Right renal cortex interstitium (tissue), 3 donors: Measurements from ENCODE around the gene GSS. TPM values are rescaled to one million over a fixed set of nuclear protein-coding genes. Genes with fewer than 3 reads are reported as not detected.
"Not testable (repeated sequence)": the region's sequence is repeated elsewhere in the genome, so short reads cannot be mapped to it uniquely, and the experiment has no call there.

ENCODE experiments used
- DNase-seq, 3 donors: peaks; one replicate each; pipeline ENCODE4 v3.0.0-alpha.2; 2013; ENCODE audit warnings: low read depth in 3 of 3, low spot score in 2 of 3
- polyA plus RNA-seq, 3 donors: library from polyadenylated mRNA; unstranded; fragments of 120-200 nt; gene quantifications; one replicate each; pipeline ENCODE4 v1.2.1, GENCODE V29; 2013; ENCODE audit not compliant: insufficient read length in 3 of 3

The GSS gene
- polyA plus RNA-seq, 3 donors = 54.3 to 61.2 (median 56.5) TPM

DNA sequence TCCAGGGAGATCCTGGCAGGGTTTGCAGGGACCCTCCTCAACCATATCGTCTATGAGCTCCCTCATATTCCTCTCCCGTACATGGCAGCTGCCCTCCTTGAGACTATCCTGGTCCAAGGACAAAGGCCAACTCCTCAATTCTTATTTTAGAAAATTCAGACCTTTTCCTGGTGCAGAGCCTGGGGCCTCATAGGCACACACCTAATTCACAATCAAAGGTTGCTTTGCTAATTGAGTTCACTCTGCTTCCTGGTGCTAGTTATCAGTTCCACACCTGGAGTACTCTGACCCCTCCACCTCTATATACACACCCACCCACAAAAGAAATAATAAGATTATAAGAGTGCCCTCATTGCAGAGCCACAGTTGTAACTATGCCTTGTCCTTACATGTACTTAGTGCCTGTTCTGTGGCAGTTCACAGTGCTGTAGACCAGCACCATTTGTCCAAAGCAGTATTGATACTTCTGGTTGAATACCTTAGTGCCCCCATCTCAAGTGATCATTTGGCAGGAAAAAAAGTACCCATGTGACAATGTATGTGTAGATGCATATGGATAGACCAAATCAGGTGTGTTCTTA lies 38.7 kb downstream of the GSS start:
- DNase-seq = no peak

DNA sequence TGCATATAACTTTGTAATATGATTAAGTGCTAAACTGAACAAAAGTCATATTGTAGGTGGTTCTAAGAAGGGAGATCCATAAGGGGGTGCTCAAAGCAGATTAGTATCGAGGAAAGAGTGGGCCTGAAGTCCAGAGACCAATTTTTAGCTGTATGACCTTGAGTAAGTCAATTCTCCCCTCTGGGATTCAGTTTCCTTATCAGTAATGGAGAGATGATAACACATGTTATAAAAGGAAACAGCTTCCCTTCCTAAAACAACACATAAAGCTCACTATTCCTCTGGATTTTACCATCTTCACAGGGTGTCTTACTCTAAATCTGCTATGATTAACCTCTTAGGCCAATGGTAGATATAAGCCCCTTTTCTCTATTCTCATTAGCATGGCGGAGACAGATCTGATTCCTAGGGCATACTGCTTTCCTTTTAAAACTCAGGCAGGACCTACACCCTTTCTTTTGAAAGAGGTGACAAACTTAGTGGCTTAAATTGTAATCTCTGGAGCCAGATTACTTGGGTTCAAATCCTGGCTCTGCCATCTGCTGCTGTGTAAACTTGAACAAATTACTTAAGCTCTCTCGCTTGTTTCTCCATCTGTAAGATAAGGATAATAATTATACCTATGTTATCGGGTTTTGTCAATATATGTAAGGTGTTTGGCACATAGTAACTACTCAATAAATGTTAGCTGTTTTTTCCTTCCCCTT lies 39.7 kb downstream of the GSS start:
- no peak for DNase-seq

DNA sequence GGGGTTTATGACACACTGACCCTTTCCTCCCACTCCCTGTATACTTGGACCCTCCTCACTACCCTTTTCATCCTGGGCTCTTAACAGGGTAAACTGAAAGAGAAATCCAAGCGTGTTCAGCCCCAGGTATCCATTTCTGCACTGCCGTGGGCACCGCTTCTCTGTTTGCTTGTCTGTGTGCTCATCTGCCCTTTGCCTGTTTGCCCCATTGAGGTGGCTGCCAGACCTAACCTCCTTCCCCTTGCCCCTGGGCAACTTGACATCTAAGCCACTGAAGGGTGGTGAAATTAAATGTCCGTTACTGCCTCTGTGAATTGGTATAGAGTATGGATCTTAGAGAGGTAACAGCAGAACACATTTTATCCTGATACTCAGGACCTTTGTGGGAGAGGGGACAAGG lies 40.5 kb downstream of the GSS start:
- no peak for DNase-seq

DNA sequence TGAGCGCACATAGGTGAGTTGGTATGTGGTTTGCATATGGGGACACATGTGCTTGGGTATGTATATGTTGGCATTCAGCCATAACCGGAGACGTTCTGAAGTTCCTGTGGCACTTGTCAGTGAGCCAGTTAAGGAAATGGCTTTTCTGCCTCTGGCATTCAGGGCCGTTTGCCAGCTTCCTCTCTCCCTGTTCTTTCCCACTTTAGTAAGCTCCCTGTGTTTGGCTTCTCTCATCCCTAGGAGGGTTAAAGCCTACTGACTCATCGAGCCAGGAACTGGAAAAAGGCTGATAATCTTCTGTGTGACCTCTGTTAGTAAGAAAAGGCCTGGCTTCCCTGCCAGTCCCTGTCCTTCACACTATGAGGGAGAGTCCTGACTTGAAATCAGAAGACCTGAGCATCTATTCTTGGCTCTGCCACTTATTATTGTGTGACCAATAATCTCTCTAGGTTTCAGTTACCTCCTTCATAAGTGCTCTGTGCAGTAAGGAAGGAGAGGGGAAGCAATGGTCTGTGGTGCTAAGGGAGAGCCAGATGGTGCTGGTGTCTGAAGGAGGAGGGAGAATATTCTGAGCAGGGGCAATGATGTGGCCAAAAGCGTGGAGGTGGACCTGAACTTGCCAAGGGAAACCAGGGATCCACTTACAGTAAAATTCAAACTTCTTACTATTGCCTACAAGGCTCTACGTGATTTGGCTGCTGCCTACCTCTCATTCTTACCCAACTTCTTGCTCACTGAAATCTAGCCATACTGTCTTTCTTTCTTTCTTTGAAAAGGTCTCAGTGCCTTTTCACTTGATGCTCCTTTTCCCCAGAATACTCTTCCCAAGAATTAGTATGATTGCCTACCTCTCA lies 47.8 kb downstream of the GSS start:
- peak in 1 of 3 donors; percentile 7 for DNase-seq

- no peak for DNase-seq
Observed at GRCh38 chr20:34904202-34904621, 51.4 kb downstream of the GSS start.

DNA sequence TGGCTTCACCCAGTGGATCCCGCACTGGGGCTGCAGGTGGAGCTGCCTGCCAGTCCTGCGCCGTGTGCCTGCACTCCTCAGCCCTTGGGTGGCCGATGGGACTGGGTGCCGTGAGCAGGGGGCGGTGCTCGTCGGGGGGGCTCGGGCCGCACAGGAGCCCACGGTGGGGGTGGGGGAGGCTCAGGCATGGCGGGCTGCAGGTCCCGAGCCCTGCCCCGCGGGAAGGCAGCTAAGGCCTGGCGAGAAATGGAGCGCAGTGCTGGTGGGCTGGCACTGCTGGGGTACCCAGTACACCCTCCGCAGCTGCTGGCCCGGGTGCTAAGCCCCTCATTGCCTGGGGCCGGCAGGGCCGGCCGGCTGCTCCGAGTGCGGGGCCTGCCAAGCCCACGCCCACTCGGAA lies 56.9 kb downstream of the GSS start:
- not testable (repeated sequence) for DNase-seq

DNA sequence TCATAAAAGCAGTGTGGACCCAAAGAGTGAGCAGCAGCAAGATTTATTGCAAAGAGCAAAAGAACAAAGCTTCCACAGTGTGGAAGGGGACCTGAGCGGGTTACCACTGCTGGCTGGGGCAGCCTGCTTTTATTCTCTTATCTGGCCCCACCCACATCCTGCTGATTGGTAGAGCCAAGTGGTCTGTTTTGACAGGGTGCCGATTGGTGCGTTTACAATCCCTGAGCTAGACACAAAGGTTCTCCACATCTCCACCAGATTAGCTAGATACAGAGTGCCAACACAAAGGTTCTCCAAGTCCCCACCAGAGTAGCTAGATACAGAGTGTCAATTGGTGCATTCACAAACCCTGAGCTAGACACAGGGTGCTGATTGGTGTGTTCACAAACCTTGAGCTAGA lies 57.5 kb downstream of the GSS start:
- DNase-seq = not testable (repeated sequence)

- DNase-seq = no peak
Observed at GRCh38 chr20:34896086-34896621, 59.5 kb downstream of the GSS start.

- no peak for DNase-seq
Observed at GRCh38 chr20:34895465-34895864, 60.1 kb downstream of the GSS start.

DNA sequence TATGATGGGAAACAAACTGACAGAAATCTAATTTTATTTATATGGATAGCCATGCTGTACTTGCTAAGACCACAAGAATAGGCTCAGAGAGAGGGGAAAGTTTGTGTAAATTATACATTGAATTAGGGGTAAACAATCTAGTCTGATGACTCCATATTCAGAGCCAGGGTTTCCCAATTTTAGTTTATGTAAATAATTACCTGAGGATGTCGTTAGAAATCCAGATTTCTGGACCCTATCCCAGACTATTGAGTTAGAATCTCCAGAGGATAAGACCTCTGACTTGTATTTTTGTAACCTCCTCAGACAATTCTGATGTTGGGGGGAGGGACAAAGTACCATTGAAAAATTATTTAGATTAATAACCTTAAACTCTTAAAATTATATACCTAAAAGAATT lies 60.9 kb downstream of the GSS start:
- DNase-seq = no peak

DNA sequence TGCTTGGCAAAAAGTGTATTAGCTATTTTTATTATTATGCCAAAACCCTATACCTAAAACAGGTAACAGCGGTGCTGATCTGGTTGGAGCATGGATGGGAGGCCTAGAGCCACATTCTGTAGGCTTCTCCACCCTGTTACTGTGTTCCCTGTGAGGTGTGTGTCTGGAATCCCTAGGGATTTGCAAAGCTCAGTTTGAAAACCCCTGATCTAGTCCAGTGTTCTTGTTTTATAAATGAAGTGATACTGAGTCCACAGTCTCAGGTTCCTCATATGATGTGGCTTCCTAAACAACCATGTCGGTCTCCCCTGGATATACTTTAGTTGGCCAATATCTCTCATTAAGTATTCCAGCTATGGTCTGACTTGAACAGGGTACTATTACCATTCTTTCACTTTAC lies 62.9 kb downstream of the GSS start:
- DNase-seq = no peak

GRCh38 chr20:34891166-34892062 lies 64.2 kb downstream of the GSS start:
- DNase-seq = no peak

DNA sequence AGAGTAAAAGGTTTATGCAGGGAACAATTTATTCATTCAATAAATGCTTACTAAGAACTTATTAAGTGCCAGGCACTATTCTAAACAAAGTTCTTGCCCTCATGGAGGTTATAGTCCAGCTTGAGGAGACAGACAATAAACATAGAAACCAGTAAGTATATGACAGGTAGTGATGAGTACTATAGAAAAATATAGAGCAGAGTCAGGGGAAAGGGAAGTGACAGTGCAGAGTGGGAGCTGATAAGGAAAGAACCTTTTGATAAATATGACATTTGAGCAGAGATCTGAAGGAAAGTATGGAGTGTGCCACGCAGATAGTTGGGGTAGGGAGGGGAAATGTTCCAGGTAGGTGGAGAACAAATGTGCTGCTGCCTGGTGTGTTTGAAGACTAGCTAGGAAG lies 67.1 kb downstream of the GSS start:
- no peak for DNase-seq

DNA sequence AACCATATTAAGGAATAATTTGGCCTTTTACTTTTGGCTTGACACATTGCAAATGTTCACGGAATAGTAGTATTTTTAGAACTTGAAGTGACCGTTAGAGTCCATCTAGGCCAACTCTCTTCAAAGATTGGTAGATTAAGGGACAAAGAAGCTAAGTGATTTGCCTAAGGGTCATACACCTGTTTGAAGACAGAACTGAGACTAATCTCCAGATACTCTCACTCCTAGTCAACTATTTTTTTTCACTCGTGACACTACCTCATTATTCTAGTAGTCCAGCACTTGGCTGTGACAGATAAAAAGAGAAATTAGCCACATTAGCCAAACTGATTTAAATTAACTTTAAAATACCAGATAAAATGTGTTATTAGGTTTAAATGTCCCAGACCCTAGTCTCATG lies 68.6 kb downstream of the GSS start:
- DNase-seq = no peak

- DNase-seq = no peak
Observed at GRCh38 chr20:34886122-34886521, 69.5 kb downstream of the GSS start.

DNA sequence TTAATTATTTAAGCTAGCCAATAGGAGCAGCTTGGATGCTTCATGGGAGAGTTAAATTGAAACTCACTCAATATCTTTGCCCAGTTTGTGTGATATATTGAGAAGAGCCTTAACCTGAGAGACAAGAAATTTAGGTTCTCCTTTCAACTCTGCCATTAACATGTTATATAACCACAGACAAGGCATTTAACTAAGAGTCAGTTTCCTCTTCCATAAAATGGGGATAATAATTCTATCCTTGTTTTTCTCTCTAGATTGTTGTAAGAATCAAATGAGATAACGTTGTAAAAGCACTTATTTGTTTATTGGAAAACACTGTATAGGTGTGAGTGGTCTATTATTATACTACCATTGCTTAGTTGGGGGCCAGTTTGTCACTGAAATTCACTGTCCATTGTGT lies 71.3 kb downstream of the GSS start:
- no peak for DNase-seq

DNA sequence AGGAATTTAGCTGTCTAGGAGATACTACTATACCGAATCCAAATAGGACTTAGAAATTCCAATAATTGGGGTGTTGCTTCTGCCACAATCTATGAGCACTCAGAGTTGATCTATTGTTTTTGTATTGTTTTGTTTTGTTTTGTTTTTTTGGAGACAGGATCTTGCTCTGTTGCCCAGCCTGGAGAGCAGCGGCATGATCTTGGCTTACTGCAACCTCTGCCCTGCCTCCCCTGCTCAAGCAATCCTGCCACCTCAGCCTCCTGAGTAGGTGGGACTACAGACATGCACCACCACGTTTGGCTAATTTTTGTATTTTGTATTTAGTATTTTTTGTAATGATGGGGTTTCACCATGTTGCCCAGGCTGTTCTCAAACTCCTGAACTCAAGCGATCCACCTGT lies 71.8 kb downstream of the GSS start:
- DNase-seq = no peak

GRCh38 chr20:34883087-34883688 lies 72.4 kb downstream of the GSS start:
- DNase-seq = no peak

DNA sequence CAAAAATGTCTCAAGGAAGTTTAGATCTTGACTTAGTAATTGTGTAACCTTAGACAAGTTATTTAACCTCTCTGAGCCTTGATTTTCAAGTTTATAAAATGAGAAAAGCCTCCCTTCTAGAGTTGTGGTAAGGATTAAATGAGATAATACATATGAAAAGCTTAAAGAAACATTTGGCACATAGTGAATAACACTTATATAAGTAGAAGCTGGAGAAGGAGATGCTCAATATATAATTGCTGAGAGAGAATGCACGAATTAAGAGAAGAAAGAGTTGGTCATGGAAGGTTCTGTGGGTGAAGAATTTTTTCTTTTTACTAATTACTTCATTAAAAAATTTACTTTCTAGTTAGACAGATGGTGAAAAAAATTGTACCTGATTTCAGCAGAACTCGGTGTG lies 73.9 kb downstream of the GSS start:
- no peak for DNase-seq

GRCh38 chr20:34880971-34881370 lies 74.6 kb downstream of the GSS start:
- DNase-seq = not testable (repeated sequence)
